Measurements from ENCODE around the gene RAB40C. TPM values are rescaled to one million over a fixed set of nuclear protein-coding genes. Genes with fewer than 3 reads are reported as not detected.

The RAB40C gene
- total and polyA plus RNA-seq, 9 of the 15 experiments (the other 6 are each of a cell fraction or from before 2014, with no cell fraction given): 0.17 to 23.4 (median 8.7) TPM

- TF ChIP-seq, protein P1, sequence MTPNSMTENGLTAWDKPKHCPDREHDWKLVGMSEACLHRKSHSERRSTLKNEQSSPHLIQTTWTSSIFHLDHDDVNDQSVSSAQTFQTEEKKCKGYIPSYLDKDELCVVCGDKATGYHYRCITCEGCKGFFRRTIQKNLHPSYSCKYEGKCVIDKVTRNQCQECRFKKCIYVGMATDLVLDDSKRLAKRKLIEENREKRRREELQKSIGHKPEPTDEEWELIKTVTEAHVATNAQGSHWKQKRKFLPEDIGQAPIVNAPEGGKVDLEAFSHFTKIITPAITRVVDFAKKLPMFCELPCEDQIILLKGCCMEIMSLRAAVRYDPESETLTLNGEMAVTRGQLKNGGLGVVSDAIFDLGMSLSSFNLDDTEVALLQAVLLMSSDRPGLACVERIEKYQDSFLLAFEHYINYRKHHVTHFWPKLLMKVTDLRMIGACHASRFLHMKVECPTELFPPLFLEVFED (CRISPR knock-in tag; conservative IDR thresholded peaks at IDR 0.05): no peak
- TF ChIP-seq RAD21 (CRISPR knock-in tag; conservative IDR thresholded peaks at IDR 0.05 in 1 of 2, IDR thresholded peaks at IDR 0.05 in 1 of 2) (0 out of 4 replicates have a peak, but pooled peaks of 1 of the 2 experiments have one; percentile 2), JUND (IDR thresholded peaks at IDR 0.05; ENCODE audit: borderline replicate concordance, low read depth, low read length) (peak; percentile 17; the same call in 1 of the 2 replicates), JUND (tag; IDR thresholded peaks at IDR 0.05; ENCODE audit: borderline replicate concordance, low read depth, low read length) (peak; percentile 25; the same call in 1 of the 3 replicates), MIER1 (IDR thresholded peaks at IDR 0.05; ENCODE audit: low read depth) (no peak), ZFX (CRISPR knock-in tag; IDR thresholded peaks at IDR 0.05) (peak; percentile 76), ESRRA (IDR thresholded peaks at IDR 0.05; ENCODE audit: borderline replicate concordance, low read depth) (peak; percentile 64), POLR2G (IDR thresholded peaks at IDR 0.05; ENCODE audit: low read depth, low read length) (peak; percentile 96), SAFB2 (IDR thresholded peaks at IDR 0.05; ENCODE audit: borderline replicate concordance, low read depth, low read length, severe bottlenecking) (no peak), ZBTB17 (CRISPR knock-in tag; IDR thresholded peaks at IDR 0.05) (peak; percentile 79), CTBP1 (IDR thresholded peaks at IDR 0.05; ENCODE audit: borderline replicate concordance) (peak; percentile 85), ARID3B (CRISPR knock-in tag; IDR thresholded peaks at IDR 0.05; ENCODE audit: borderline replicate concordance) (no peak), ETS1 (conservative IDR thresholded peaks at IDR 0.05; ENCODE audit: control insufficient read depth, low read depth, low read length) (peak; percentile 49; the same call in 1 of the 2 replicates), POLR2H (tag; IDR thresholded peaks at IDR 0.05; ENCODE audit: low read depth) (no peak), FOXK2 (conservative IDR thresholded peaks at IDR 0.05 in 1 of 2, IDR thresholded peaks at IDR 0.05 in 1 of 2; ENCODE audit: low read depth in 2 of 2) (peak; percentile 35 to 47; a peak in 2 of 4 replicates), CREB3L1 (IDR thresholded peaks at IDR 0.05; ENCODE audit: borderline replicate concordance, low read depth) (peak; percentile 78; the same call in 1 of the 2 replicates), NELFE (IDR thresholded peaks at IDR 0.05; ENCODE audit: insufficient read depth, insufficient read length) (no peak)
- TF ChIP-seq, protein P2, sequence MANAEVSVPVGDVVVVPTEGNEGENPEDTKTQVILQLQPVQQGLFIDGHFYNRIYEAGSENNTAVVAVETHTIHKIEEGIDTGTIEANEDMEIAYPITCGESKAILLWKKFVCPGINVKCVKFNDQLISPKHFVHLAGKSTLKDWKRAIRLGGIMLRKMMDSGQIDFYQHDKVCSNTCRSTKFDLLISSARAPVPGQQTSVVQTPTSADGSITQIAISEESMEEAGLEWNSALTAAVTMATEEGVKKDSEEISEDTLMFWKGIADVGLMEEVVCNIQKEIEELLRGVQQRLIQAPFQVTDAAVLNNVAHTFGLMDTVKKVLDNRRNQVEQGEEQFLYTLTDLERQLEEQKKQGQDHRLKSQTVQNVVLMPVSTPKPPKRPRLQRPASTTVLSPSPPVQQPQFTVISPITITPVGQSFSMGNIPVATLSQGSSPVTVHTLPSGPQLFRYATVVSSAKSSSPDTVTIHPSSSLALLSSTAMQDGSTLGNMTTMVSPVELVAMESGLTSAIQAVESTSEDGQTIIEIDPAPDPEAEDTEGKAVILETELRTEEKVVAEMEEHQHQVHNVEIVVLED (CRISPR knock-in tag; IDR thresholded peaks at IDR 0.05): peak; percentile 65
These were observed 793 bp upstream of the RAB40C start (continued) for GRCh38 chr16:588889-589657.
